Fibroblast of lung (primary cell): ENCODE data around the gene LSM6. TPM values are rescaled to one million over a fixed set of nuclear protein-coding genes. Genes with fewer than 3 reads are reported as not detected.

Experiments
- DNase-seq, 2 donors: peaks; one replicate each; pipeline versions ENCODE4 v3.0.0 to v3.0.0-alpha.2; 2010; ENCODE audit warnings: low read depth in 2 of 2
- H2AFZ ChIP-seq: 2 replicates; pipeline ENCODE4 v1.5.1; 2012; ENCODE audit warnings: low read length, control low read depth, inconsistent platforms
- H3K27ac ChIP-seq: 2 replicates; pipeline ENCODE4 v1.5.1; 2011; ENCODE audit warnings: low read length, control low read depth; ENCODE audit not compliant: insufficient read depth
- H3K27me3 ChIP-seq: 2 replicates; pipeline ENCODE4 v1.5.1; 2011; ENCODE audit warnings: mild to moderate bottlenecking, low read length; ENCODE audit not compliant: control insufficient read depth, insufficient read depth
- H3K36me3 ChIP-seq: 2 replicates; pipeline ENCODE4 v1.5.1; 2011; ENCODE audit warnings: low read length; ENCODE audit not compliant: control insufficient read depth, insufficient read depth
- H3K4me1 ChIP-seq: 2 replicates; pipeline ENCODE4 v1.5.1; 2011; ENCODE audit warnings: low read length; ENCODE audit not compliant: control insufficient read depth, insufficient read depth; ENCODE audit errors: extremely low read depth
- H3K4me2 ChIP-seq: 2 replicates; pipeline ENCODE4 v1.5.1; 2011; ENCODE audit warnings: low read length, control low read depth; ENCODE audit not compliant: insufficient read depth; ENCODE audit errors: extremely low read depth
- H3K4me3 ChIP-seq, 4 experiments: fragments of 200-600 bp in 1 of 4; sonication (generic) in 1 of 4; replicated peaks in 1 of 4; 2 replicates each; pipeline ENCODE4 v1.5.1; 2011 to 2016; ENCODE audit warnings: low read length in 4 of 4, low read depth in 3 of 4, mild to moderate bottlenecking in 3 of 4, control low read depth in 2 of 4, inconsistent platforms in 1 of 4, mixed read lengths in 1 of 4; ENCODE audit not compliant: insufficient read depth in 1 of 4; ENCODE audit errors: control extremely low read depth in 1 of 4
- H3K79me2 ChIP-seq: 2 replicates; pipeline ENCODE4 v1.5.1; 2012; ENCODE audit warnings: mild to moderate bottlenecking, low read length, inconsistent platforms; ENCODE audit not compliant: control insufficient read depth, insufficient read depth
- H3K9ac ChIP-seq: 2 replicates; pipeline ENCODE4 v1.5.1; 2011; ENCODE audit warnings: mild to moderate bottlenecking, low read length, control low read depth; ENCODE audit not compliant: insufficient read depth
- H3K9me3 ChIP-seq: 2 replicates; pipeline ENCODE4 v1.5.1; 2012; ENCODE audit warnings: low read depth, low read length; ENCODE audit not compliant: control insufficient read depth, insufficient read depth
- H4K20me1 ChIP-seq: 2 replicates; pipeline ENCODE4 v1.5.1; 2011; ENCODE audit warnings: low read length; ENCODE audit not compliant: control insufficient read depth, insufficient read depth; ENCODE audit errors: extremely low read depth
- CTCF ChIP-seq, 2 donors: IDR thresholded peaks in 1 of 2; conservative IDR thresholded peaks in 1 of 2; 1 replicate in 1 of 2; 2 replicates in 1 of 2; pipeline ENCODE4 v1.5.1; 2011 to 2012; ENCODE audit warnings: low read length in 2 of 2, control low read depth in 1 of 2, inconsistent platforms in 1 of 2, low read depth in 1 of 2, mild to moderate bottlenecking in 1 of 2
- EZH2 ChIP-seq: IDR thresholded peaks from 2 replicates; pipeline ENCODE4 v1.5.1; 2012; ENCODE audit warnings: low read length, control low read depth, mild to moderate bottlenecking; ENCODE audit errors: missing control alignments
- polyA plus RNA-seq, 2 donors: library from polyadenylated mRNA; depleted of rRNA in 1 of 2; stranded (reverse) in 1 of 2; unstranded in 1 of 2; fragments of >200 nt; gene quantifications; 2 replicates each; pipeline ENCODE4 v1.2.1, GENCODE V29; 2011 to 2012; ENCODE audit warnings: missing spikeins in 1 of 2
- total RNA-seq: library from RNA; depleted of rRNA; stranded (reverse); fragments of >200 nt; gene quantifications from 2 replicates; pipeline ENCODE4 v1.2.1, GENCODE V29; 2014

LSM6 gene
- total and polyA plus RNA-seq, 2 donors (not counting 1 experiment from before 2014, with no cell fraction given): 28.9 to 30.1 TPM

- peak in 1 of 2 donors; percentile 45 for DNase-seq
- TF ChIP-seq EZH2: no peak
- TF ChIP-seq CTCF (conservative IDR thresholded peaks at IDR 0.05 in 1 of 2, IDR thresholded peaks at IDR 0.05 in 1 of 2; ENCODE audit: low read depth in 1 of 2, low read length in 2 of 2): peak in 1 of 2 donors; percentile 4
- no peak overlapping the region for H3K27ac ChIP-seq
Measured at GRCh38 chr4:146191766-146192458, 16.4 kb downstream of the LSM6 start.

GRCh38 chr4:146193628-146194027 is 18.1 kb downstream of the LSM6 start:
- Histone ChIP-seq H2AFZ (no peak overlapping the region), H3K9ac (no peak overlapping the region), H3K4me3 (no peak overlapping the region), H3K4me2 (no peak overlapping the region), H3K27me3 (no peaks in the 10 kb centered on the region), H3K36me3 (no peaks in the 10 kb centered on the region), H3K4me1 (no peaks in the 10 kb centered on the region), H3K9me3 (no peaks in the 10 kb centered on the region), H3K79me2 (no peaks in the 10 kb centered on the region), H4K20me1 (no peaks in the 10 kb centered on the region), H3K27ac (no peak overlapping the region)
- no peak for TF ChIP-seq EZH2
- no peak for DNase-seq

More at GRCh38 chr4:146191766-146192458, 16.4 kb downstream of the LSM6 start:
- Histone ChIP-seq H3K9me3 (no peaks in the 10 kb centered on the region), H4K20me1 (no peaks in the 10 kb centered on the region), H3K4me2 (no peak overlapping the region), H3K9ac (no peak overlapping the region), H2AFZ (no peak overlapping the region), H3K27me3 (no peaks in the 10 kb centered on the region), H3K4me1 (no peaks in the 10 kb centered on the region), H3K4me3 (no peak overlapping the region), H3K36me3 (no peaks in the 10 kb centered on the region), H3K79me2 (no peaks in the 10 kb centered on the region)

- Histone ChIP-seq H3K4me1 (no peaks in the 10 kb centered on the region), H3K9me3 (no peaks in the 10 kb centered on the region), H3K4me2 (no peak overlapping the region), H3K27ac (no peak overlapping the region), H3K27me3 (no peaks in the 10 kb centered on the region), H3K36me3 (no peaks in the 10 kb centered on the region), H3K79me2 (no peaks in the 10 kb centered on the region), H3K4me3 (no peak overlapping the region), H2AFZ (no peak overlapping the region), H3K9ac (no peak overlapping the region), H4K20me1 (no peaks in the 10 kb centered on the region)
- TF ChIP-seq CTCF (conservative IDR thresholded peaks at IDR 0.05 in 1 of 2, IDR thresholded peaks at IDR 0.05 in 1 of 2; ENCODE audit: low read depth in 1 of 2, low read length in 2 of 2): no peak
- TF ChIP-seq EZH2: no peak
- no peak for DNase-seq
Measured at GRCh38 chr4:146194212-146194611, 18.7 kb downstream of the LSM6 start.
